Ishikawa (cell line): ENCODE measurements around the gene PI4K2B.

Experiments used
- CEBPB ChIP-seq: IDR thresholded peaks from 2 replicates; pipeline ENCODE4 v1.6.1; 2012
- CREB1 ChIP-seq: IDR thresholded peaks from 2 replicates; pipeline ENCODE4 v1.6.1; 2012; ENCODE audit warnings: low read depth
- EGR1 ChIP-seq: IDR thresholded peaks from 2 replicates; pipeline ENCODE4 v1.6.1; 2012
- EP300 ChIP-seq: IDR thresholded peaks from 2 replicates; pipeline ENCODE4 v1.6.1; 2012; ENCODE audit warnings: borderline replicate concordance
- FOXM1 ChIP-seq: IDR thresholded peaks from 2 replicates; pipeline ENCODE4 v1.6.1; 2012; ENCODE audit warnings: low read depth, borderline replicate concordance
- NFIC ChIP-seq: IDR thresholded peaks from 2 replicates; pipeline ENCODE4 v1.6.1; 2012
- RAD21 ChIP-seq: IDR thresholded peaks from 2 replicates; pipeline ENCODE4 v1.6.1; 2012; ENCODE audit warnings: low read depth
- TAF1 ChIP-seq: IDR thresholded peaks from 2 replicates; pipeline ENCODE4 v1.6.1; 2012; ENCODE audit warnings: low read depth, mild to moderate bottlenecking
- TCF12 ChIP-seq: IDR thresholded peaks from 2 replicates; pipeline ENCODE4 v1.6.1; 2012; ENCODE audit warnings: low read depth
- TEAD4 ChIP-seq: IDR thresholded peaks from 2 replicates; pipeline ENCODE4 v1.6.1; 2012
- USF1 ChIP-seq: IDR thresholded peaks from 2 replicates; pipeline ENCODE4 v1.6.1; 2012
- YY1 ChIP-seq: IDR thresholded peaks from 2 replicates; pipeline ENCODE4 v1.6.1; 2012; ENCODE audit warnings: low read depth
- ZBTB7A ChIP-seq: IDR thresholded peaks from 2 replicates; pipeline ENCODE4 v1.6.1; 2012; ENCODE audit warnings: low read depth
- TF ChIP-seq, protein P1 (sequence below): IDR thresholded peaks from 2 replicates; pipeline ENCODE4 v1.6.1; 2012
- TF ChIP-seq, protein P2 (sequence below): IDR thresholded peaks from 2 replicates; pipeline ENCODE4 v1.6.1; 2012; ENCODE audit warnings: low read depth, mild to moderate bottlenecking

PI4K2B gene

DNA sequence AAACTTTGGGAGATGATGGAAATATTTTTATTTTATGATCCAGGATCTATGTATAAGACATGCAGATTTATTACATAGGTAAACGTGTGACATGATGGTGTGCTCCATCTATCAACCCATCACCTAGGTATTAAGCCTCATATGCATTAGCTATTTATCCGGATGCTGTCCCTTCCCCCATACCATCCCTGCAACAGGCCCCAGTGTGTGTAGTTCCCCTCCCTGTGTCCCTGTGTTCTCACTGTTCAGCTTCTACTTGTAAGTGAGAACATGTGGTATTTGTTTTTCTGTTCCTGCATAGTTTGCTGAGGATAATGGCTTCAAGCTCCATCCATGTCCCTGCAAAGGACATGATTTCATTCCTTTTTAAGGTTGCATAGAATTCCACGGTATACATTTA lies 50.6 kb downstream of the PI4K2B start:
- TF ChIP-seq CEBPB, result no peak
- no peak for TF ChIP-seq TEAD4
- TF ChIP-seq USF1, result no peak
- TF ChIP-seq RAD21, result no peak
- TF ChIP-seq YY1, result no peak
- no peak for TF ChIP-seq ZBTB7A
- no peak for TF ChIP-seq EGR1
- TF ChIP-seq CREB1, result no peak

GRCh38 chr4:25290490-25291067 lies 56.7 kb downstream of the PI4K2B start:
- TF ChIP-seq NFIC (no peak), TCF12 (no peak), EGR1 (no peak), TAF1 (no peak), YY1 (no peak), CREB1 (no peak), ZBTB7A (no peak), RAD21 (no peak), EP300 (no peak), USF1 (no peak), CEBPB (no peak)
- TF ChIP-seq, protein P1, sequence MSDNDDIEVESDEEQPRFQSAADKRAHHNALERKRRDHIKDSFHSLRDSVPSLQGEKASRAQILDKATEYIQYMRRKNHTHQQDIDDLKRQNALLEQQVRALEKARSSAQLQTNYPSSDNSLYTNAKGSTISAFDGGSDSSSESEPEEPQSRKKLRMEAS, result no peak

DNA sequence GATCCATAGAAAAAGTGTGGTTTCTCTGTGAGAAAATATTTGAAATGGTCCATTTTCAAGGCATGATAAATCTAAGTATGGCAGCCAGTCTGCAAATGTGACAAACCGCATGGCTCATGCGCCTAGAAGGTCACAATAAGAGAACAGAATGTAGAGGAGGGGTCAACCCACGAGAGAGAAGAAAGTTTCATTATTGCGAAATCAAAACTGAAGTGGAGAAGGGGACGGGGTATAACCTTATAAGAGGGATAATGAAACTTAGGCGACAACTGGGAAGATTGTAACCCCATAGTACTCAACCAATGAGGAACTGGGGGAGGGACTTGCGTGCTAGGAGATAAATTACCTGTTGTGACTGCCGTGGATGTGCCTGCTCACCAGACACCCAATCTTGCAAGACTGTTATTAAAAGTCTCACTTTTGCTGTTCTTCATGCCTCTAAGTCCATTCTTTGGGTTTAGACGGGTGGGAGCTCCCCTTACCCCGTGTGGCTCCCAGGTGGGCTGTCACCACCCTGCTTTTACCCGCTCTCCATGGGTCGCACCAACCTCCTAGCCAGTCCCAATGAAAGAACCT lies 57.4 kb downstream of the PI4K2B start:
- TF ChIP-seq CEBPB (peak; percentile 36; the same call in 1 of the 2 replicates), TAF1 (no peak), YY1 (no peak), EGR1 (no peak)

DNA sequence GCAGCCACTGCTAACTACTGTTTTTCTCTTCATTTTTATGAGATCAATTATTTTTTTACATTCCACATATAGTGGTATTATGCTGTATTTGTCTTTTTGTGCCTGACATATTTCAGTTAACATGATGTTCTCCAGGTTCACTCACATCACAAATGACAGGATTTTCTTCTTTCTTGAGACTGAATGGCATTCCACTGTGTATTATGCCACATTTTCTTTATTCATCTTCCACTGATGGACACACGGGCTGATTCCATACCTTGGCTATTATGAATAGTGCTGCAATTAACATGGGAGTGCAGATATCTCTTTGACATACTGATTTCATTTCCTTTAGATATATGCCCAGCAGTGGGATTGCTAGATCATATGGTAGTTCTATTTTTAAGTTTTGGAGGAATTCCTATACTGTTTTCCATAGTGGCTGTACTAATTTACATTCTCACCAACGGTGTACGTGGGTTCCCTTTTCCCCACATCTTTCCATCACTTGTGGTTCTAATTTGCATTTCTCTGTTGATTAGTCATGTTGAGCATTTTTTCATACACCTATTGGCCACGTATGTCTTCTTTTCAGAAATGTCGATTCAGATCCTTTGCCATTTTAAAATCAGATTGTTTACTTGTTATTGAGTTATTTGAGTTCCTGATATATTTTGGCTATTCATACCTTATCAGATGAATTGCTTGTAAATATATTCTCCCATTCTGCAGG lies 63.9 kb downstream of the PI4K2B start:
- TF ChIP-seq, protein P2, sequence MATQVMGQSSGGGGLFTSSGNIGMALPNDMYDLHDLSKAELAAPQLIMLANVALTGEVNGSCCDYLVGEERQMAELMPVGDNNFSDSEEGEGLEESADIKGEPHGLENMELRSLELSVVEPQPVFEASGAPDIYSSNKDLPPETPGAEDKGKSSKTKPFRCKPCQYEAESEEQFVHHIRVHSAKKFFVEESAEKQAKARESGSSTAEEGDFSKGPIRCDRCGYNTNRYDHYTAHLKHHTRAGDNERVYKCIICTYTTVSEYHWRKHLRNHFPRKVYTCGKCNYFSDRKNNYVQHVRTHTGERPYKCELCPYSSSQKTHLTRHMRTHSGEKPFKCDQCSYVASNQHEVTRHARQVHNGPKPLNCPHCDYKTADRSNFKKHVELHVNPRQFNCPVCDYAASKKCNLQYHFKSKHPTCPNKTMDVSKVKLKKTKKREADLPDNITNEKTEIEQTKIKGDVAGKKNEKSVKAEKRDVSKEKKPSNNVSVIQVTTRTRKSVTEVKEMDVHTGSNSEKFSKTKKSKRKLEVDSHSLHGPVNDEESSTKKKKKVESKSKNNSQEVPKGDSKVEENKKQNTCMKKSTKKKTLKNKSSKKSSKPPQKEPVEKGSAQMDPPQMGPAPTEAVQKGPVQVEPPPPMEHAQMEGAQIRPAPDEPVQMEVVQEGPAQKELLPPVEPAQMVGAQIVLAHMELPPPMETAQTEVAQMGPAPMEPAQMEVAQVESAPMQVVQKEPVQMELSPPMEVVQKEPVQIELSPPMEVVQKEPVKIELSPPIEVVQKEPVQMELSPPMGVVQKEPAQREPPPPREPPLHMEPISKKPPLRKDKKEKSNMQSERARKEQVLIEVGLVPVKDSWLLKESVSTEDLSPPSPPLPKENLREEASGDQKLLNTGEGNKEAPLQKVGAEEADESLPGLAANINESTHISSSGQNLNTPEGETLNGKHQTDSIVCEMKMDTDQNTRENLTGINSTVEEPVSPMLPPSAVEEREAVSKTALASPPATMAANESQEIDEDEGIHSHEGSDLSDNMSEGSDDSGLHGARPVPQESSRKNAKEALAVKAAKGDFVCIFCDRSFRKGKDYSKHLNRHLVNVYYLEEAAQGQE, result no peak
- TF ChIP-seq, protein P1, result no peak
- TF ChIP-seq TAF1 (no peak), NFIC (no peak), ZBTB7A (no peak), TCF12 (no peak)

- TF ChIP-seq FOXM1, result no peak
- TF ChIP-seq YY1, result no peak
- TF ChIP-seq USF1, result no peak
- TF ChIP-seq TEAD4, result no peak
- no peak for TF ChIP-seq TCF12
- no peak for TF ChIP-seq EP300
- TF ChIP-seq RAD21, result no peak; the same call in 1 of the 2 replicates
- no peak for TF ChIP-seq CREB1
Measured at GRCh38 chr4:25299476-25300203, 65.8 kb downstream of the PI4K2B start.

GRCh38 chr4:25301471-25301870 lies 67.6 kb downstream of the PI4K2B start:
- TF ChIP-seq ZBTB7A (no peak), NFIC (no peak), FOXM1 (no peak), EGR1 (no peak), TEAD4 (no peak), CREB1 (no peak), RAD21 (no peak), YY1 (no peak), CEBPB (no peak), TAF1 (no peak)
- TF ChIP-seq, protein P1, result no peak
- TF ChIP-seq, protein P2, result no peak
